Measurements from ENCODE around the gene ITGB1. TPM values are rescaled to one million over a fixed set of nuclear protein-coding genes. Genes with fewer than 3 reads are reported as not detected.
"Not testable (repeated sequence)": the region's sequence is repeated elsewhere in the genome, so short reads cannot be mapped to it uniquely, and the experiment has no call there.

The ITGB1 gene
- total RNA-seq, 1 donor from 2014 or later = 307 TPM

GRCh38 chr10:32995751-32996150 lies 37.7 kb upstream of the ITGB1 start:
- TF ChIP-seq CTCF (IDR thresholded peaks at IDR 0.05; ENCODE audit: unreplicated experiment) = no peak
- no peak overlapping the region for H3K4me3 Mint-ChIP-seq
- H3K9me3 Mint-ChIP-seq = peaks cover 21% of the 10 kb centered on the region
- no peaks in the 10 kb centered on the region for H3K4me1 Mint-ChIP-seq
- H3K27me3 Mint-ChIP-seq (ENCODE audit: low read depth) = no peaks in the 10 kb centered on the region
- DNase-seq (ENCODE audit: low spot score in 2 of 2, unreplicated experiment in 2 of 2) = no peak
- no peak overlapping the region for H3K27ac Mint-ChIP-seq
- peaks cover 3% of the 10 kb centered on the region for H3K36me3 Mint-ChIP-seq

- no peak for DNase-seq (ENCODE audit: low spot score in 2 of 2, unreplicated experiment in 2 of 2)
- H3K9me3 Mint-ChIP-seq = peaks cover 22% of the 10 kb centered on the region
- H3K4me3 Mint-ChIP-seq = no peak overlapping the region
- no peak overlapping the region for H3K27ac Mint-ChIP-seq
- peaks cover 3% of the 10 kb centered on the region for H3K36me3 Mint-ChIP-seq
- no peaks in the 10 kb centered on the region for H3K27me3 Mint-ChIP-seq (ENCODE audit: low read depth)
- H3K4me1 Mint-ChIP-seq = no peaks in the 10 kb centered on the region
- no peak for TF ChIP-seq CTCF (IDR thresholded peaks at IDR 0.05; ENCODE audit: unreplicated experiment)
Observed at GRCh38 chr10:32995066-32995622, 37.1 kb upstream of the ITGB1 start.

DNA sequence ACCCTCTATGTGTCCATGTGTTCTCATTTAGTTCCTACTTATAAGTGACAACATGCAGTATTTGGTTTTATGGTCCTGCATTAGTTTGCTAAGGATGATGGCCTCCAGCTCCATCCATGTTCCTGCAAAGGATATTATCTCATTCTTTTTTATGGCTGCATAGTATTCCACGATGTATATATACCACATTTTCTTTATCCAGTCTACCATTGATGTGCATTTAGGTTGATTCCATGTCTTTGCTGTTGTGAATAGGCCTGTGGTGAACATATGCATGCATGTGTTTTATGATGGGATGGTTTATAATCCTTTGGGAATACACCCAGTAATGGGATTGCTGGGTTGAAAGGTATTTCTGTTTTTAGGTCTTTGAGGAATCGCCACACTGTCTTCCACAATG lies 36.6 kb upstream of the ITGB1 start:
- H3K9me3 Mint-ChIP-seq = peaks cover 21% of the 10 kb centered on the region
- not testable (repeated sequence) for H3K36me3 Mint-ChIP-seq; H3K4me3 Mint-ChIP-seq; H3K27me3 Mint-ChIP-seq (ENCODE audit: low read depth); H3K27ac Mint-ChIP-seq; H3K4me1 Mint-ChIP-seq; DNase-seq (ENCODE audit: low spot score in 2 of 2, unreplicated experiment in 2 of 2)

GRCh38 chr10:32992310-32992709 lies 34.3 kb upstream of the ITGB1 start:
- H3K27ac Mint-ChIP-seq; H3K27me3 Mint-ChIP-seq (ENCODE audit: low read depth); H3K4me3 Mint-ChIP-seq; H3K36me3 Mint-ChIP-seq; DNase-seq (ENCODE audit: low spot score in 2 of 2, unreplicated experiment in 2 of 2); H3K4me1 Mint-ChIP-seq: not testable (repeated sequence)
- peaks cover 12% of the 10 kb centered on the region for H3K9me3 Mint-ChIP-seq

DNA sequence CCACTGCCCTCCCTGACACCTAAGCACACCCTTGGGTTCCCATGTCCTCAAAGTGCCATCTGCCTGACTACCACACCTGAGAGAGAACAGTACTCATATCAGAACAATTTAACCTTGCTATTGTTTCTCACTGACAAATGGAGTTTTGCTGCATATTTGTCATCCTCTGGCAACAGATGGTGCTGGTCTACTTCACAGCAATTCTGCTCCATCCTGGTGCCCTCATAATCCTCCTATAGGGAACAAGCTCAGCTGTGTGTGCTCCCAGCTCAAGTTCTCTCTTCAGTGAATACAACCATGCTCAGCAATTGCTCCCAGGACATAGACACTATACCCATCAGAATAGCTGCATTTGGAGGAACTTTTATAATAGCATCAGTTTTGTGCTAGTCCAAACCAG lies 32.8 kb upstream of the ITGB1 start:
- H3K4me1 Mint-ChIP-seq = no peaks in the 10 kb centered on the region
- no peaks in the 10 kb centered on the region for H3K36me3 Mint-ChIP-seq
- peaks cover 12% of the 10 kb centered on the region for H3K9me3 Mint-ChIP-seq
- no peak overlapping the region for H3K4me3 Mint-ChIP-seq
- H3K27ac Mint-ChIP-seq = no peak overlapping the region
- no peak for DNase-seq (ENCODE audit: low spot score in 2 of 2, unreplicated experiment in 2 of 2)
- TF ChIP-seq CTCF (IDR thresholded peaks at IDR 0.05; ENCODE audit: unreplicated experiment) = no peak
- H3K27me3 Mint-ChIP-seq (ENCODE audit: low read depth) = no peaks in the 10 kb centered on the region

DNA sequence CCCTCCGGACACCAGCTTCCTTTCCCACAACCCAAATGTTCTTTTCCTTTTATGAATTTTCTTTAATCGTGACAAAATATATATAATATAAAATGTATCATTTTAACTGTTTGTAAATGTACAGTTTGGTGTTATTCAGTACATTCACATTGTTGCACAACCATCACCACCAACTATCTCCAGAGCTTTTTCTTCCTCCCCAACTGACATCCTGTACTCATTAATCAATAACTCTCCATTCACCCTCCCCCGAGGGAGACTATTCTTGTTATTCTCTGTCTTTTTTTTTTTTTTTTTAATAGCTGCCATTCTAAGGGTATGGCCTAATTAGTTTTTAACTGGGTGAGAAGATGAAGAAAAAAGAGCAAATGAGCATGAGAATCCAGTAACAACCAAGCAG lies 30.6 kb upstream of the ITGB1 start:
- Mint-ChIP-seq H3K27ac (no peak overlapping the region), H3K9me3 (peaks cover 12% of the 10 kb centered on the region), H3K27me3 (ENCODE audit: low read depth) (no peaks in the 10 kb centered on the region), H3K4me1 (no peaks in the 10 kb centered on the region), H3K4me3 (no peak overlapping the region), H3K36me3 (no peaks in the 10 kb centered on the region)
- no peak for TF ChIP-seq CTCF (IDR thresholded peaks at IDR 0.05; ENCODE audit: unreplicated experiment)
- no peak for DNase-seq (ENCODE audit: low spot score in 2 of 2, unreplicated experiment in 2 of 2)

- no peak for DNase-seq (ENCODE audit: low spot score in 2 of 2, unreplicated experiment in 2 of 2)
- no peak for TF ChIP-seq CTCF (IDR thresholded peaks at IDR 0.05; ENCODE audit: unreplicated experiment)
- Mint-ChIP-seq H3K4me1 (peaks cover 8% of the 10 kb centered on the region), H3K27ac (no peak overlapping the region), H3K4me3 (no peak overlapping the region), H3K9me3 (peaks cover 11% of the 10 kb centered on the region), H3K36me3 (no peaks in the 10 kb centered on the region), H3K27me3 (ENCODE audit: low read depth) (no peaks in the 10 kb centered on the region)
Observed at GRCh38 chr10:32987172-32987571, 29.1 kb upstream of the ITGB1 start.

Measured in mesothelial cell of epicardium (in vitro differentiated cells).